VCaP (cell line): ENCODE results near the gene NFKBIZ.

Experiments
- H3K27ac ChIP-seq: fragments of 450-650 bp; 2 replicates; pipeline ENCODE4 v1.5.1; 2017
- CTCF ChIP-seq: fragments of 450-650 bp; conservative IDR thresholded peaks from 2 replicates; pipeline ENCODE4 v1.5.1; 2017; ENCODE audit warnings: mild to moderate bottlenecking, moderate library complexity

The NFKBIZ gene

DNA sequence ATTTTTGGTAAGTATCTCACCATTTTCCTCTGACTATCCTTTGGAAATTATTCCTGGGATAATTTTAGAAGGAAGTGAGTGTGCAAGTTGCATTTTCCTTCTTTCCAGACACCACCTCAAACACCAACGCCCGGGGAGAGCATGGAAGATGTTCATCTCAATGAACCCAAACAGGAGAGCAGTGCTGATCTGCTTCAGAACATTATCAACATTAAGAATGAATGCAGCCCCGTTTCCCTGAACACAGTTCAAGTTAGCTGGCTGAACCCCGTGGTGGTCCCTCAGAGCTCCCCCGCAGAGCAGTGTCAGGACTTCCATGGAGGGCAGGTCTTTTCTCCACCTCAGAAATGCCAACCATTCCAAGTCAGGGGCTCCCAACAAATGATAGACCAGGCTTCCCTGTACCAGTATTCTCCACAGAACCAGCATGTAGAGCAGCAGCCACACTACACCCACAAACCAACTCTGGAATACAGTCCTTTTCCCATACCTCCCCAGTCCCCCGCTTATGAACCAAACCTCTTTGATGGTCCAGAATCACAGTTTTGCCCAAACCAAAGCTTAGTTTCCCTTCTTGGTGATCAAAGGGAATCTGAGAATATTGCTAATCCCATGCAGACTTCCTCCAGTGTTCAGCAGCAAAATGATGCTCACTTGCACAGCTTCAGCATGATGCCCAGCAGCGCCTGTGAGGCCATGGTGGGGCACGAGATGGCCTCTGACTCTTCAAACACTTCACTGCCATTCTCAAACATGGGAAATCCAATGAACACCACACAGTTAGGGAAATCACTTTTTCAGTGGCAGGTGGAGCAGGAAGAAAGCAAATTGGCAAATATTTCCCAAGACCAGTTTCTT, 3.9 kb downstream of the NFKBIZ start:
- no peak overlapping the region for H3K27ac ChIP-seq
- TF ChIP-seq CTCF, result no peak

GRCh38 chr3:101853982-101854381, 4.7 kb downstream of the NFKBIZ start:
- H3K27ac ChIP-seq, result peak overlapping the region; percentile 14; the same call in 1 of the 2 replicates
- TF ChIP-seq CTCF, result no peak

DNA sequence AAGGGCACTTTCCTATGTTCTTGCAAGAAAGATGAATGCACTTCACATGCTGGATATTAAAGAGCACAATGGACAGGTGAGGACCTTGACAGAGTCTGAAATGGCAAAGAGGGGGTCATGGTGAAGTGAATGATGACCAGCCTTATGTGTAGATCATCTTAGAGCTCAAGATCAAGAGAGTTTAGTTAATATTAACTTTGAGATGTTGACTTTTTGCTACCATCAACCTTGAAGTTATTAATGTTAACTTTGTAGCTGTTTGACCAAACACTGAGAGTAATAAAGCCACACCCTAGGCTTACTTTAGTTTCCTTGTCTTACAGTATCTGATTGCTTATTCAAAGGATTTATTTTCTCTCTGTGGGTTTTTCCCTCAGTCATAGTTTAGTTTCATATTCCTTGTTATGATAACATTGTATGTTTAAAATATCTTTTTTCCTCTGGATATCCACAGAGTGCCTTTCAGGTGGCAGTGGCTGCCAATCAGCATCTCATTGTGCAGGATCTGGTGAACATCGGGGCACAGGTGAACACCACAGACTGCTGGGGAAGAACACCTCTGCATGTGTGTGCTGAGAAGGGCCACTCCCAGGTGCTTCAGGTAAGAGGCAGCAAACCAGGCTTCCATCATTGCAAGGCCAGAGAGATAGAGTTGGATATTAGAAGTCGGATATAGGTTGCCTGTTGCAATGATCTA, 5.4 kb downstream of the NFKBIZ start:
- TF ChIP-seq CTCF, result no peak
- peak overlapping the region; percentile 14 for H3K27ac ChIP-seq

- H3K27ac ChIP-seq, result no peak overlapping the region
- TF ChIP-seq CTCF, result no peak
Observed at GRCh38 chr3:101857301-101857741, 8.0 kb downstream of the NFKBIZ start.

- no peak overlapping the region for H3K27ac ChIP-seq
- no peak for TF ChIP-seq CTCF
Observed at GRCh38 chr3:101858464-101859030, 9.2 kb downstream of the NFKBIZ start.

DNA sequence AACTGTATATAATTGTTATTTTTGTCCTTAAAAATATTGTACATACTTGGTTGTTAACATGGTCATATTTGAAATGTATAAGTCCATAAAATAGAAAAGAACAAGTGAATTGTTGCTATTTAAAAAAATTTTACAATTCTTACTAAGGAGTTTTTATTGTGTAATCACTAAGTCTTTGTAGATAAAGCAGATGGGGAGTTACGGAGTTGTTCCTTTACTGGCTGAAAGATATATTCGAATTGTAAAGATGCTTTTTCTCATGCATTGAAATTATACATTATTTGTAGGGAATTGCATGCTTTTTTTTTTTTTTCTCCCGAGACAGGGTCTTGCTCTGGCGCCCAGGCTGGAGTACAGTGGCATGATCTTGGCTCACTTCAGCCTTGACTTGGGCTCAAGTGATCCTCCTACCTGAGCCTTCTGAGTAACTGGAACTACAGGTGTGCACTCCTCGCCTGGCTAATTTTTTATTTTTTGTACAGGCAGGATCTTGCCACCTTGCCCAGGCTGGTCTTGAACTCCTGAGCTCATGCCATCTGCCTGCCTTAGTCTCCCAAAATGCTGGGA, 10.7 kb downstream of the NFKBIZ start:
- no peak overlapping the region for H3K27ac ChIP-seq

More for the DNA sequence above, 10.7 kb downstream of the NFKBIZ start:
- TF ChIP-seq CTCF, result no peak
